ENCODE results near the gene PRDM15. TPM values are rescaled to one million over a fixed set of nuclear protein-coding genes. Genes with fewer than 3 reads are reported as not detected.

PRDM15 gene
- total and polyA plus RNA-seq, 8 donors: 0.92 to 44.6 (median 3.4) TPM

GRCh38 chr21:41775149-41775472, 104.0 kb downstream of the PRDM15 start:
- TF ChIP-seq POLR2AphosphoS5 (IDR thresholded peaks at IDR 0.05) (no peak), EP300 (IDR thresholded peaks at IDR 0.05) (no peak), POLR2A (IDR thresholded peaks at IDR 0.05) (no peak), CTCF (IDR thresholded peaks at IDR 0.05) (no peak)
- intact Hi-C loops (cut with DNase I; ENCODE audit: low total_unique reads): no loop called here
- Histone ChIP-seq H3K9me3 (no peaks in the 10 kb centered on the region), H3K4me1 (peaks cover 17 to 24% (median 19%) of the 10 kb centered on the region in 4 donors), H3K27me3 (peaks cover 5 to 76% (median 33%) of the 10 kb centered on the region in 3 donors), H3K4me3 (no peak overlapping the region), H3K36me3 (no peaks in the 10 kb centered on the region), H3K27ac (no peak overlapping the region)
- 41 to 61% (median 49%) methylated on average over 3 of the region's 3 CpGs for WGBS, 5 donors
- no peak for DNase-seq

- no peak overlapping the region for H3K4me3 ChIP-seq
- H3K4me1 ChIP-seq: peaks cover 17 to 20% (median 19%) of the 10 kb centered on the region in 4 donors
- DNase-seq: no peak
- H3K27me3 ChIP-seq: peaks cover 5 to 76% (median 33%) of the 10 kb centered on the region in 3 donors
- TF ChIP-seq POLR2A (IDR thresholded peaks at IDR 0.05) (no peak), EP300 (IDR thresholded peaks at IDR 0.05) (no peak), POLR2AphosphoS5 (IDR thresholded peaks at IDR 0.05) (no peak), CTCF (IDR thresholded peaks at IDR 0.05) (no peak)
- 41 to 59% (median 48%) methylated on average over 10 of the region's 10 CpGs for WGBS, 5 donors
- H3K27ac ChIP-seq: no peak overlapping the region
- no peaks in the 10 kb centered on the region for H3K36me3 ChIP-seq
- intact Hi-C loops (cut with DNase I; ENCODE audit: low total_unique reads): loop anchor here (5.0 kb wide), 1 partner anchor 162 kb away; no protein-coding TSS in a partner anchor
- no peaks in the 10 kb centered on the region for H3K9me3 ChIP-seq
Observed at GRCh38 chr21:41774467-41775148, 104.5 kb downstream of the PRDM15 start.

GRCh38 chr21:41772351-41773080, 106.6 kb downstream of the PRDM15 start:
- H3K27me3 ChIP-seq: peaks cover 0 to 80% (median 31%) of the 10 kb centered on the region in 3 donors
- no peak overlapping the region for H3K4me3 ChIP-seq
- H3K27ac ChIP-seq: no peak overlapping the region
- H3K4me1 ChIP-seq: peaks cover 7 to 21% (median 18%) of the 10 kb centered on the region in 4 donors
- no peaks in the 10 kb centered on the region for H3K36me3 ChIP-seq
- no peaks in the 10 kb centered on the region for H3K9me3 ChIP-seq
- WGBS, 5 donors: 57 to 73% (median 72%) methylated on average over 15 to 16 of the region's 16 CpGs
- TF ChIP-seq POLR2AphosphoS5 (IDR thresholded peaks at IDR 0.05) (no peak), CTCF (IDR thresholded peaks at IDR 0.05) (no peak), POLR2A (IDR thresholded peaks at IDR 0.05) (no peak), EP300 (IDR thresholded peaks at IDR 0.05) (no peak)
- no peak for DNase-seq
- intact Hi-C loops (cut with DNase I; ENCODE audit: low total_unique reads): loop anchor here (5.0 kb wide), 1 partner anchor 160 kb away; no protein-coding TSS in a partner anchor

- WGBS, 5 donors: 81 to 96% (median 91%) methylated on average over 7 of the region's 7 CpGs
- no peak overlapping the region for H3K4me3 ChIP-seq
- peaks cover 5 to 89% (median 36%) of the 10 kb centered on the region in 3 donors for H3K27me3 ChIP-seq
- H3K36me3 ChIP-seq: no peaks in the 10 kb centered on the region
- H3K27ac ChIP-seq: no peak overlapping the region
- DNase-seq: no peak
- TF ChIP-seq POLR2A (IDR thresholded peaks at IDR 0.05): no peak
- TF ChIP-seq CTCF (IDR thresholded peaks at IDR 0.05): no peak
- no peak for TF ChIP-seq POLR2AphosphoS5 (IDR thresholded peaks at IDR 0.05)
- TF ChIP-seq EP300 (IDR thresholded peaks at IDR 0.05): no peak
- peaks cover 16 to 30% (median 27%) of the 10 kb centered on the region in 4 donors for H3K4me1 ChIP-seq
- H3K9me3 ChIP-seq: no peaks in the 10 kb centered on the region
- intact Hi-C loops (cut with DNase I; ENCODE audit: low total_unique reads): loop anchor here (5.0 kb wide), 1 partner anchor 159 kb away; no protein-coding TSS in a partner anchor
Observed at GRCh38 chr21:41771625-41771945, 107.6 kb downstream of the PRDM15 start.

Measured in stomach (tissue), 9 donors.